AG04450 (cell line): Measurements from ENCODE around the gene ASIC2. TPM values are rescaled to one million over a fixed set of nuclear protein-coding genes. Genes with fewer than 3 reads are reported as not detected.

ENCODE experiments used
- CTCF ChIA-PET: fragments of 300-600, 350-600 bp; formaldehyde crosslinking; extraction: SDS; loops from one replicate; lab custom pipeline; 2022; ENCODE audit warnings: antibody characterized with exemption, inconsistent platforms; lab: Charles Lee
- POLR2A ChIA-PET: fragments of 350-600 bp; formaldehyde crosslinking; extraction: SDS; loops from one replicate; lab custom pipeline; 2021; ENCODE audit warnings: antibody characterized with exemption, inconsistent platforms; lab: Yijun Ruan, JAX
- DNase-seq: peaks from one replicate; pipeline ENCODE4 v3.0.0-alpha.2; 2011; ENCODE audit warnings: low read depth, low spot score
- H3K27ac ChIP-seq: one replicate; pipeline ENCODE4 v1.5.1; 2012; ENCODE audit warnings: low read depth, low read length, control low read depth
- H3K27me3 ChIP-seq: one replicate; pipeline ENCODE4 v1.6.0; 2012; ENCODE audit warnings: low read length; ENCODE audit not compliant: control insufficient read depth, insufficient read depth
- H3K4me3 ChIP-seq: 2 replicates; pipeline ENCODE4 v1.5.1; 2011; ENCODE audit warnings: mild to moderate bottlenecking, low read depth, low read length, control low read depth
- H3K9me3 ChIP-seq: 2 replicates; pipeline ENCODE4 v1.5.1; 2012; ENCODE audit warnings: low read length; ENCODE audit not compliant: control insufficient read depth, insufficient read depth
- CTCF ChIP-seq: IDR thresholded peaks from 2 replicates; pipeline ENCODE4 v1.5.1; 2011; ENCODE audit warnings: low read depth, low read length, control low read depth, inconsistent platforms
- polyA plus RNA-seq: library from polyadenylated mRNA; depleted of rRNA; stranded (reverse); fragments of >200 nt; gene quantifications from 2 replicates; pipeline ENCODE4 v1.2.3, GENCODE V29; 2011

The ASIC2 gene
- polyA plus RNA-seq, 1 experiment: 0.19 TPM

GRCh38 chr17:33262266-33263123 lies 30.6 kb downstream of the ASIC2 start:
- CTCF ChIA-PET: interaction anchor here (1.0 kb wide), 2 partner anchors 9 to 213 kb away, joined by 3 to 4 read pairs; no protein-coding TSS in a partner anchor
- no peaks in the 10 kb centered on the region for H3K9me3 ChIP-seq
- no peak overlapping the region for H3K27ac ChIP-seq
- DNase-seq: no peak
- no peak overlapping the region for H3K4me3 ChIP-seq
- no peak for TF ChIP-seq CTCF
- H3K27me3 ChIP-seq: no peaks in the 10 kb centered on the region
- POLR2A ChIA-PET: interaction anchor here (0.8 kb wide), 1 partner anchor 27 kb away, joined by 3 read pairs; no protein-coding TSS in a partner anchor

DNA sequence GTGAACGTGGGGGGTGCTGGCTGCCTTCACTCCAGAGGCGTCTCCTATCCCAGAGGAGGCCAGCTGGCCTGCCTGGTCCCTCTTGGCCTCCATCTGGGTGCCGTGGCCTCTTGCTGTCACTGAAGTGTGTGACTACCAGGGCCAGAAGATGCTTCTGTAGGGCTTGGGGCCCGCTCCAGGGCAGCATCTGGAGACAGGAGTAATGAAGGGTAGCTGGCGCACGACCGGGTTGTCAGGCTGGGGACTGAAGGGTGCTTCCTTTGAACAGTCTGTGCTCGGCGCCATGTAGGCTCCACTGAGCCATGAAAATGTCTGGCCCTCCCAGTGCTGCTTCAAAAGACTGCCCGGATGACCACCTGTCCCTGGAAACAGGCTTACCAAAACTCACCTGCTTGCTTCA lies 31.3 kb downstream of the ASIC2 start:
- CTCF ChIA-PET: no interaction called here
- no peak for TF ChIP-seq CTCF
- POLR2A ChIA-PET: no interaction called here
- Histone ChIP-seq H3K9me3 (no peaks in the 10 kb centered on the region), H3K4me3 (no peak overlapping the region), H3K27ac (no peak overlapping the region), H3K27me3 (no peaks in the 10 kb centered on the region)
- DNase-seq: no peak

DNA sequence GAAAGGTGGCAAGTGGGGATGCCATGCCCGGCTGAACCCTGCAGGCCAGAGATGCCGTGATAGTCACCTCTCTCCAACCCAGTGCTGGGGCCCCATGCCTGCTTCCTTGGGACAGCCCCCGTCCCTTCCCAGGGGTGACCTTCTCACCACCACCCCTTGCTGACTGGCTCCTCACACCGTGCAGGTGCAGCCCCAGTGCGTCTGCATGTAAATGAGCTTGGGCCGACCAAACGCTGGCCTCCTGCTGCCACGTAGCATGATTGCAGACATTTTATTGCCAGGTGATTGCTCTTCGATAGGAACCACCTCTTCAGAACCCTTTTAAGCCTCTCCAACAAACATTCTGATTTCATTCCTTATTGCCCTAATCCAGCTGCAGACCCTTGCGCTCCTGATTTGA lies 32.5 kb downstream of the ASIC2 start:
- no peaks in the 10 kb centered on the region for H3K9me3 ChIP-seq
- no peak overlapping the region for H3K27ac ChIP-seq
- POLR2A ChIA-PET: no interaction called here
- no peaks in the 10 kb centered on the region for H3K27me3 ChIP-seq
- TF ChIP-seq CTCF: no peak
- CTCF ChIA-PET: no interaction called here
- DNase-seq: no peak
- no peak overlapping the region for H3K4me3 ChIP-seq

DNA sequence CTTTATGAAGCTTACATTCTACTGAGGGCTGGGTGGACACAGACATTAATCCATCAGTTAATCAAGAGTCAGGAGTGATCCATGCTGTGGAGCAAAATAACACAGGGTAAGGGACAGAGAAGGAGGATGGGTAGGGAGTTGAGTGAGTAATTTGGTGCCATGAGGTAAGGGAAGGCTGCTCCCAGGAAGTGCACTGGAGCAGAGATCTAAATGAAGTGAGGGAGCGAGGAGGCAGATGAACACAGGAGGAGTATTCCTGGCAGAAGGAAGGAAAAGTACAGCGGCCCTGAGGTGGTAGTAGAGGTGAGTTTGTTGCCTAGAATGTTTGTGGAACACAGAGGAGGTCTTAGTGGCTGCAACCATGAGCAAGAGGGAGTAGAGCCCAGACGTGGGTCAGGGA lies 34.8 kb downstream of the ASIC2 start:
- H3K27ac ChIP-seq: no peak overlapping the region
- no peaks in the 10 kb centered on the region for H3K9me3 ChIP-seq
- no peaks in the 10 kb centered on the region for H3K27me3 ChIP-seq
- ChIA-PET POLR2A (no interaction called here), CTCF (no interaction called here)
- TF ChIP-seq CTCF: no peak
- DNase-seq: no peak
- H3K4me3 ChIP-seq: no peak overlapping the region

DNA sequence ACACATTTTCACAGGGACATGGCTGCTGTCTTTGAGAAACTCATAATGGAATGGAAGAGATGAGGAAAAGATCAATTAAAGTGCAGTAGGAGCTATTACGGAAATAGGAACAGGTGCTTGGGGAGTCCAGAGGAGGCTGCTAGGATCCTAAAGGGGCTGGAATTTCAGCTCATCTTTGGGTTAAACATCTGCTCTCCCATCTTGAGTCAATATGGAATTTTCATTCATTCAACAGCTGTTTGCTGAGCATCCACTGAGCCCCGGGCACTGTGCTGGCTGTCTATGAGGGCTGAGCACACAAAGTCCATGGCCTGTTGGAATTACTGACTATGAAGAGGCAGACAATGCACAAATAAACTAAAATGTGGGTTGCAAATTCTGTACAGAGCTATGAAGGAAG lies 47.9 kb downstream of the ASIC2 start:
- H3K9me3 ChIP-seq: no peaks in the 10 kb centered on the region
- no peak overlapping the region for H3K4me3 ChIP-seq
- POLR2A ChIA-PET: no interaction called here
- DNase-seq: no peak
- no peak overlapping the region for H3K27ac ChIP-seq
- TF ChIP-seq CTCF: no peak
- CTCF ChIA-PET: no interaction called here
- H3K27me3 ChIP-seq: peaks cover 4% of the 10 kb centered on the region
